Measurements from ENCODE around the gene GPSM3. TPM values are rescaled to one million over a fixed set of nuclear protein-coding genes. Genes with fewer than 3 reads are reported as not detected.

Gene GPSM3
- total and polyA plus RNA-seq, 2 donors (not counting 1 experiment from before 2014, with no cell fraction given), result 2.3 to 7.0 TPM

- Histone ChIP-seq H2AFZ (ENCODE audit: low read length) (no peak overlapping the region), H3K4me3 (replicated peaks in 1 of 4; ENCODE audit: control extremely low read depth in 1 of 4, insufficient read depth in 1 of 4, low read depth in 3 of 4, low read length in 4 of 4) (no peak overlapping the region), H3K4me2 (ENCODE audit: extremely low read depth, insufficient read depth, low read length) (no peak overlapping the region), H3K27me3 (ENCODE audit: control insufficient read depth, insufficient read depth, low read length) (no peaks in the 10 kb centered on the region), H3K27ac (ENCODE audit: insufficient read depth, low read length) (no peak overlapping the region), H3K4me1 (ENCODE audit: control insufficient read depth, extremely low read depth, insufficient read depth, low read length) (no peaks in the 10 kb centered on the region), H4K20me1 (ENCODE audit: control insufficient read depth, extremely low read depth, insufficient read depth, low read length) (no peaks in the 10 kb centered on the region), H3K9ac (ENCODE audit: insufficient read depth, low read length) (no peak overlapping the region), H3K36me3 (ENCODE audit: control insufficient read depth, insufficient read depth, low read length) (peaks cover 33% of the 10 kb centered on the region), H3K79me2 (ENCODE audit: control insufficient read depth, insufficient read depth, low read length) (no peaks in the 10 kb centered on the region), H3K9me3 (ENCODE audit: control insufficient read depth, insufficient read depth, low read depth, low read length) (no peaks in the 10 kb centered on the region)
- TF ChIP-seq CTCF (conservative IDR thresholded peaks at IDR 0.05 in 1 of 2, IDR thresholded peaks at IDR 0.05 in 1 of 2; ENCODE audit: low read depth in 1 of 2, low read length in 2 of 2) (no peak), EZH2 (IDR thresholded peaks at IDR 0.05; ENCODE audit: low read length, missing control alignments) (no peak)
- DNase-seq (ENCODE audit: low read depth in 2 of 2), result no peak
Measured at GRCh38 chr6:32166411-32167061, 25.9 kb downstream of the GPSM3 start.

DNA sequence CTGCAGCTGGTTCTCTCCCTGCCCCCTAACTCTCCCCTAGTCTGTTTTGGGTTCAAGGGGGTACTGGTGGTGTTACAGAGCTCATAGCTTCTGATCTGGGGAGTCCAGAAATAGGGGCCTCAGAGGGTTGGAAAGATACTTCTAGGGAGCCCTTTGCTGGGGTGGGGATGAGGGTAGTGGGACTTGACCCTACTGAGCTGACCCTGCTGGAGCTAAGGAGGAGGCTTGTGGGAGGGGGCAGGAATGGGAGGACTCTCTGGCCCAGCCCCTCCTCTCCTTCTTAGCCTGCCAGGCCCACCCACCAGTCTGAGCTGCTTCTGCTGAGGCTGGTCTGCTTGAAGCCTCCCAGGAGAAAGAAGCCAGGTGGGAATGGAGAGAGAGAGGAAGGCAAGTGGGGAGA lies 28.1 kb downstream of the GPSM3 start, which contains the start of gene EGFL8:
TSS of gene EGFL8 (plus strand) at position 301 of the 400 bp plus-strand sequence. CDS start 1,571 bp downstream, outside the sequence.
- no peak within 1 kb of the TSS for H3K4me3 ChIP-seq (replicated peaks in 1 of 4; ENCODE audit: control extremely low read depth in 1 of 4, insufficient read depth in 1 of 4, low read depth in 3 of 4, low read length in 4 of 4)
- H3K9ac ChIP-seq (ENCODE audit: insufficient read depth, low read length), result no peak within 1 kb of the TSS
- no peaks in the 10 kb centered on the region for H3K4me1 ChIP-seq (ENCODE audit: control insufficient read depth, extremely low read depth, insufficient read depth, low read length)
- TF ChIP-seq EZH2 (IDR thresholded peaks at IDR 0.05; ENCODE audit: low read length, missing control alignments) (no peak), CTCF (conservative IDR thresholded peaks at IDR 0.05 in 1 of 2, IDR thresholded peaks at IDR 0.05 in 1 of 2; ENCODE audit: low read depth in 1 of 2, low read length in 2 of 2) (no peak)
- H3K27ac ChIP-seq (ENCODE audit: insufficient read depth, low read length), result no peak within 1 kb of the TSS
- H3K9me3 ChIP-seq (ENCODE audit: control insufficient read depth, insufficient read depth, low read depth, low read length), result no peaks in the 10 kb centered on the region
- H3K36me3 ChIP-seq (ENCODE audit: control insufficient read depth, insufficient read depth, low read length), result peaks cover 20% of the 10 kb centered on the region
- no peaks in the 10 kb centered on the region for H3K27me3 ChIP-seq (ENCODE audit: control insufficient read depth, insufficient read depth, low read length)
- no peak within 1 kb of the TSS for H2AFZ ChIP-seq (ENCODE audit: low read length)
- H3K79me2 ChIP-seq (ENCODE audit: control insufficient read depth, insufficient read depth, low read length), result no peaks in the 10 kb centered on the region
- DNase-seq (ENCODE audit: low read depth in 2 of 2), result no peak
- H3K4me2 ChIP-seq (ENCODE audit: extremely low read depth, insufficient read depth, low read length), result no peak within 1 kb of the TSS
- no peaks in the 10 kb centered on the region for H4K20me1 ChIP-seq (ENCODE audit: control insufficient read depth, extremely low read depth, insufficient read depth, low read length)

DNA sequence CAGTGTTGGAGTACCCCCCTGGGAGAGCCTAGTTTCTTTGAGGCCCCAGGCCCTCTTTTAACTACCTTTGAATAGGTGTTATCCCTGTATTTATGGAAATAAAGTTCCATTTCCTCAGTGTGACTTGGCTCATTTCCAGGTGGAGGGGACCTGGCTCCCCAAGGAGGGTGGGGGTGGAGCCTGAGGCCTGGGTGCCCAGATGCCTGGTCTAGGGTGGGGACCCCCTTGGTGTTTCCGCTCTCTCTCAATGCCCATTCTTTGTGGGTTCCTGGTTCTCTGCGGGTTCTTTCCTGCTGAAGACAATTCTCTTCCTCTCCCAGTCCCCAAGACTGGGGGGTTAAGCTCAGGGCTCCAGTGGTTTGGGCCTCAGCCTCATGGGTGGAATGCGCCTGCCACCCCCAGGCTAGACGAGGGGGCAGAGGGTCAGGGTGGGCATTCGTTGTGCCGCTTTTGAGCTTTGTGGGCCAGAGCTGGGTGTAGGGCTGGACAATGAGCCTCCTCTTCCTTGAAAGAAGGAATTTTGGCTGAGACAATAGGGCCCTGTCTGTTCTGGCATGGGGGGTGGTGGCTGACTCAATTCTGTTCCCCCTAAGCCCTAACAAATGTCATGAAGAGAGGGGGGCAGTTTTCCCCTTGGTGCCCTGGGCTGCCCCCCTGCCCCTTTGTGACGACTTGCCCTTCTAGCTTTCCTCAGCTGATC lies 28.7 kb downstream of the GPSM3 start:
- DNase-seq (ENCODE audit: low read depth in 2 of 2), result no peak

More for the DNA sequence above, 28.7 kb downstream of the GPSM3 start:
- no peaks in the 10 kb centered on the region for H3K79me2 ChIP-seq (ENCODE audit: control insufficient read depth, insufficient read depth, low read length)
- H3K36me3 ChIP-seq (ENCODE audit: control insufficient read depth, insufficient read depth, low read length), result peaks cover 18% of the 10 kb centered on the region
- no peaks in the 10 kb centered on the region for H3K27me3 ChIP-seq (ENCODE audit: control insufficient read depth, insufficient read depth, low read length)
- TF ChIP-seq EZH2 (IDR thresholded peaks at IDR 0.05; ENCODE audit: low read length, missing control alignments) (no peak), CTCF (conservative IDR thresholded peaks at IDR 0.05 in 1 of 2, IDR thresholded peaks at IDR 0.05 in 1 of 2; ENCODE audit: low read depth in 1 of 2, low read length in 2 of 2) (no peak)
- H2AFZ ChIP-seq (ENCODE audit: low read length), result no peak overlapping the region
- H3K9me3 ChIP-seq (ENCODE audit: control insufficient read depth, insufficient read depth, low read depth, low read length), result no peaks in the 10 kb centered on the region
- H3K27ac ChIP-seq (ENCODE audit: insufficient read depth, low read length), result no peak overlapping the region
- H3K9ac ChIP-seq (ENCODE audit: insufficient read depth, low read length), result no peak overlapping the region
- no peak overlapping the region for H3K4me3 ChIP-seq (replicated peaks in 1 of 4; ENCODE audit: control extremely low read depth in 1 of 4, insufficient read depth in 1 of 4, low read depth in 3 of 4, low read length in 4 of 4)
- H4K20me1 ChIP-seq (ENCODE audit: control insufficient read depth, extremely low read depth, insufficient read depth, low read length), result no peaks in the 10 kb centered on the region
- H3K4me2 ChIP-seq (ENCODE audit: extremely low read depth, insufficient read depth, low read length), result no peak overlapping the region
- no peaks in the 10 kb centered on the region for H3K4me1 ChIP-seq (ENCODE audit: control insufficient read depth, extremely low read depth, insufficient read depth, low read length)
